B cell (primary cell): ENCODE data around the gene FSTL3. TPM values are rescaled to one million over a fixed set of nuclear protein-coding genes. Genes with fewer than 3 reads are reported as not detected.
A peak's percentile ranks its signal among the peaks of the same experiment; 100 is the strongest.
"Not testable (repeated sequence)": the region's sequence is repeated elsewhere in the genome, so short reads cannot be mapped to it uniquely, and the experiment has no call there.

ENCODE experiments used
- ATAC-seq: fragments of 200-7000 bp; cut with Tn5 transposase; one replicate; pipeline ENCODE4 v1.10.0; 2021; ENCODE audit warnings: low read depth, mild to moderate bottlenecking, moderate number of reproducible peaks, moderate library complexity
- CTCF ChIA-PET: fragments of 350-600 bp; sonication (Branson Sonifier 250); formaldehyde crosslinking; loops from one replicate; lab custom pipeline; 2021; ENCODE audit warnings: antibody characterized with exemption, inconsistent platforms; lab: Charles Lee
- POLR2A ChIA-PET: fragments of 350-600 bp; sonication (Branson Sonifier 250); formaldehyde crosslinking; loops from one replicate; lab custom pipeline; 2021; ENCODE audit warnings: antibody characterized with exemption; lab: Charles Lee
- DNase-seq: peaks from one replicate; pipeline ENCODE4 v3.0.0; 2013
- H2AFZ ChIP-seq: 2 replicates; pipeline ENCODE4 v1.6.1; 2012; ENCODE audit warnings: mild to moderate bottlenecking, low read depth, low read length; ENCODE audit not compliant: insufficient read depth, poor library complexity, severe bottlenecking
- H3K27ac ChIP-seq, 2 donors: 1 replicate in 1 of 2; 2 replicates in 1 of 2; pipeline ENCODE4 v1.5.1; 2012 to 2013; ENCODE audit warnings: low read length in 2 of 2, mild to moderate bottlenecking in 2 of 2, moderate library complexity in 1 of 2
- H3K27me3 ChIP-seq, 4 experiments: fragments of 200-600 bp in 1 of 4; sonication (generic) in 1 of 4; replicated peaks in 1 of 4; 1 replicate in 2 of 4; 2 replicates in 2 of 4; pipeline versions ENCODE4 v1.6.1 to v1.7.0; 2013 to 2016; ENCODE audit warnings: low read length in 3 of 4, mild to moderate bottlenecking in 2 of 4, mixed read lengths in 1 of 4, moderate library complexity in 1 of 4; ENCODE audit not compliant: insufficient read depth in 4 of 4, control insufficient read depth in 3 of 4; ENCODE audit errors: control extremely low read depth in 1 of 4
- H3K36me3 ChIP-seq, 2 experiments: replicated peaks in 1 of 2; 1 replicate in 1 of 2; 2 replicates in 1 of 2; pipeline versions ENCODE4 v1.6.1 to v1.7.1; 2013; ENCODE audit warnings: low read length in 1 of 2; ENCODE audit not compliant: insufficient read depth in 2 of 2, control insufficient read depth in 1 of 2; ENCODE audit errors: control extremely low read depth in 1 of 2, extremely low read depth in 1 of 2
- H3K4me1 ChIP-seq, 2 donors: fragments of 200-600 bp in 1 of 2; sonication (generic) in 1 of 2; 1 replicate in 1 of 2; 2 replicates in 1 of 2; pipeline versions ENCODE4 v1.5.1 to v1.6.1; 2013 to 2017; ENCODE audit warnings: low read length in 2 of 2; ENCODE audit not compliant: control insufficient read depth in 2 of 2, insufficient read depth in 2 of 2
- H3K4me2 ChIP-seq: replicated peaks from 2 replicates; pipeline ENCODE3; 2012; ENCODE audit warnings: mild to moderate bottlenecking, low read depth, low read length; ENCODE audit not compliant: poor library complexity, severe bottlenecking
- H3K4me3 ChIP-seq, 5 experiments: fragments of 200-600 bp in 1 of 5; sonication (generic) in 1 of 5; 1 replicate in 3 of 5; 2 replicates in 2 of 5; pipeline versions ENCODE4 v1.5.1 to v1.7.0; 2011 to 2016; ENCODE audit warnings: low read length in 4 of 5, mild to moderate bottlenecking in 4 of 5, low read depth in 2 of 5, control low read depth in 1 of 5, moderate library complexity in 1 of 5; ENCODE audit not compliant: insufficient read depth in 1 of 5; ENCODE audit errors: control extremely low read depth in 1 of 5, extremely low read depth in 1 of 5
- H3K79me2 ChIP-seq: fragments of 200-600 bp; sonication (generic); one replicate; pipeline ENCODE4 v1.6.0; 2016; ENCODE audit warnings: low read length; ENCODE audit not compliant: control insufficient read depth, insufficient read depth
- H3K9ac ChIP-seq: fragments of 200-600 bp; sonication (generic); 2 replicates; pipeline ENCODE4 v1.6.1; 2017; ENCODE audit warnings: mild to moderate bottlenecking, low read length, moderate library complexity
- H3K9me3 ChIP-seq, 3 donors: one replicate each; pipeline versions ENCODE4 v1.6.1 to v1.7.1; 2013; ENCODE audit warnings: low read length in 2 of 3; ENCODE audit not compliant: control insufficient read depth in 2 of 3, insufficient read depth in 1 of 3; ENCODE audit errors: control extremely low read depth in 1 of 3
- H4K20me1 ChIP-seq: 2 replicates; pipeline ENCODE4 v1.6.0; 2012; ENCODE audit warnings: mild to moderate bottlenecking, low read length; ENCODE audit not compliant: insufficient read depth, control insufficient read depth, poor library complexity, severe bottlenecking
- H3K27ac Mint-ChIP-seq: one replicate; pipeline ENCODE4 v1.8.0; 2021; ENCODE audit warnings: mixed read lengths
- H3K27me3 Mint-ChIP-seq: one replicate; pipeline ENCODE4 v1.8.0; 2021; ENCODE audit warnings: mixed read lengths
- H3K4me1 Mint-ChIP-seq: one replicate; pipeline ENCODE4 v1.8.0; 2021; ENCODE audit warnings: mixed read lengths
- H3K4me3 Mint-ChIP-seq: one replicate; pipeline ENCODE4 v1.8.0; 2021; ENCODE audit warnings: mixed read lengths
- H3K9me3 Mint-ChIP-seq: one replicate; pipeline ENCODE4 v1.8.0; 2022; ENCODE audit warnings: mixed read lengths; ENCODE audit not compliant: insufficient read depth
- CTCF ChIP-seq: fragments of 200-600 bp; IDR thresholded peaks from one replicate; pipeline ENCODE4 v1.8.0; 2022; ENCODE audit warnings: antibody characterized with exemption, mild to moderate bottlenecking
- EZH2 ChIP-seq: IDR thresholded peaks from 2 replicates; pipeline ENCODE4 v1.6.1; 2012; ENCODE audit warnings: borderline replicate concordance, low read depth, mild to moderate bottlenecking, moderate library complexity, low read length; ENCODE audit not compliant: insufficient read depth, poor library complexity, severe bottlenecking
- WGBS: methylation state at CpG from one replicate; pipeline ENCODE4 v1.1.5; 2013; ENCODE audit warnings: missing lambda C conversion rate; ENCODE audit not compliant: insufficient coverage; 5-methylcytosine and 5-hydroxymethylcytosine counted together
- intact Hi-C: fragments of 100-400 bp; cut with micrococcal nuclease; formaldehyde crosslinking; loops from one replicate; pipeline ENCODE4 v1.10.0; 2022
- polyA plus RNA-seq: library from polyadenylated mRNA; depleted of rRNA; stranded (reverse); fragments of >200 nt; gene quantifications from 2 replicates; pipeline ENCODE4 v1.2.3, GENCODE V29; 2012
- total RNA-seq, 2 donors: library from RNA; stranded (reverse); fragments of 120-200 nt in 1 of 2; gene quantifications; 1 replicate in 1 of 2; 2 replicates in 1 of 2; pipeline versions ENCODE4 v1.2.3 to v1.2.4, GENCODE V29; 2013 to 2022

Gene FSTL3
- total and polyA plus RNA-seq, 2 donors (not counting 1 experiment from before 2014, with no cell fraction given), result 2.6 to 5.8 TPM

- Histone ChIP-seq H3K4me3 (no peak within 1 kb of the TSS), H4K20me1 (no peaks in the 10 kb centered on the region), H2AFZ (peak within 1 kb of the TSS; percentile 42), H3K79me2 (no peaks in the 10 kb centered on the region), H3K4me2 (peak within 1 kb of the TSS; percentile 8), H3K36me3 (no peaks in the 10 kb centered on the region), H3K4me1 (peaks cover 7 to 10% of the 10 kb centered on the region in 2 donors), H3K27ac (no peak within 1 kb of the TSS), H3K9ac (no peak within 1 kb of the TSS), H3K27me3 (peaks cover 0 to 33% (median 4%) of the 10 kb centered on the region in 4 experiments), H3K9me3 (peaks cover 0 to 8% (median 0%) of the 10 kb centered on the region in 3 donors)
- no peak within 1 kb of the TSS for H3K27ac Mint-ChIP-seq
- H3K27me3 Mint-ChIP-seq, result peaks cover 4% of the 10 kb centered on the region
- intact Hi-C loops, result no loop called here
- H3K4me1 Mint-ChIP-seq, result no peaks in the 10 kb centered on the region
- POLR2A ChIA-PET, result no interaction called here
- CTCF ChIA-PET, result interaction anchor here (0.5 to 0.6 kb wide), 2 partner anchors 30 to 61 kb away, joined by 3 to 5 read pairs; no protein-coding TSS in a partner anchor
- DNase-seq (no peak), ATAC-seq (no peak)
- WGBS, result 8% methylated on average over 28 of the region's 31 CpGs
- TF ChIP-seq EZH2 (no peak), CTCF (no peak)
- H3K9me3 Mint-ChIP-seq, result no peaks in the 10 kb centered on the region
- no peak within 1 kb of the TSS for H3K4me3 Mint-ChIP-seq
Observed at GRCh38 chr19:695352-695949, 19.3 kb downstream of the FSTL3 start, which contains the start of gene PRSS57. TSS of gene PRSS57 (minus strand) at chr19:695452. CDS start at chr19:695430, 22 bp downstream.

GRCh38 chr19:698529-698928, 22.3 kb downstream of the FSTL3 start:
- Histone ChIP-seq H3K4me1 (peaks cover 10 to 12% of the 10 kb centered on the region in 2 donors), H3K27me3 (peaks cover 0 to 39% (median 8%) of the 10 kb centered on the region in 4 experiments), H3K9me3 (peaks cover 0 to 22% (median 0%) of the 10 kb centered on the region in 3 donors)
- H3K4me3 Mint-ChIP-seq, H3K4me2 ChIP-seq, DNase-seq, H3K9me3 Mint-ChIP-seq, H3K79me2 ChIP-seq, CTCF ChIA-PET, H3K4me3 ChIP-seq, H4K20me1 ChIP-seq, H3K36me3 ChIP-seq, ATAC-seq, H3K4me1 Mint-ChIP-seq, H3K9ac ChIP-seq, H3K27ac ChIP-seq, H3K27ac Mint-ChIP-seq, intact Hi-C loops, H2AFZ ChIP-seq: not testable (repeated sequence)
- H3K27me3 Mint-ChIP-seq, result peaks cover 13% of the 10 kb centered on the region
- 91% methylated on average over 11 of the region's 15 CpGs for WGBS
- POLR2A ChIA-PET, result interaction anchor here (0.6 kb wide), 1 partner anchor 161 kb away, joined by 3 read pairs; no protein-coding TSS in a partner anchor

GRCh38 chr19:699885-700284, 23.7 kb downstream of the FSTL3 start:
- CTCF ChIA-PET, H3K9me3 Mint-ChIP-seq: not testable (repeated sequence)
- WGBS, result 59% methylated on average over 8 of the region's 14 CpGs

More at GRCh38 chr19:699885-700284, 23.7 kb downstream of the FSTL3 start:
- H3K27ac ChIP-seq, H4K20me1 ChIP-seq, H3K4me3 Mint-ChIP-seq, H3K4me2 ChIP-seq, H3K79me2 ChIP-seq, H2AFZ ChIP-seq, H3K4me3 ChIP-seq, H3K9ac ChIP-seq, ATAC-seq, H3K27ac Mint-ChIP-seq, DNase-seq, intact Hi-C loops, H3K36me3 ChIP-seq: not testable (repeated sequence)
- Mint-ChIP-seq H3K27me3 (peaks cover 13% of the 10 kb centered on the region), H3K4me1 (peaks cover 12% of the 10 kb centered on the region)
- POLR2A ChIA-PET, result interaction anchor here (0.6 kb wide), 1 partner anchor 57 kb away, joined by 4 read pairs; no protein-coding TSS in a partner anchor
- Histone ChIP-seq H3K27me3 (peaks cover 0 to 44% (median 7%) of the 10 kb centered on the region in 4 experiments), H3K4me1 (peaks cover 16 to 18% of the 10 kb centered on the region in 2 donors), H3K9me3 (peaks cover 0 to 31% (median 0%) of the 10 kb centered on the region in 3 donors)
